GM06990 (cell line): ENCODE results near the gene CDK13.
A peak's percentile ranks its signal among the peaks of the same experiment; 100 is the strongest.

ENCODE experiments used
- DNase-seq: peaks from one replicate; pipeline ENCODE4 v3.0.0-alpha.2; 2011; ENCODE audit not compliant: insufficient read length; ENCODE audit errors: extremely low read depth
- H3K27me3 ChIP-seq: replicated peaks from 2 replicates; pipeline ENCODE4 v1.6.0; 2011; ENCODE audit warnings: low read length; ENCODE audit not compliant: control insufficient read depth, insufficient read depth
- H3K36me3 ChIP-seq: 2 replicates; pipeline ENCODE4 v1.5.1; 2011; ENCODE audit warnings: low read length; ENCODE audit not compliant: control insufficient read depth, insufficient read depth
- H3K4me3 ChIP-seq: replicated peaks from 2 replicates; pipeline ENCODE4 v1.5.1; 2011; ENCODE audit warnings: low read depth, mild to moderate bottlenecking, control low read depth, low read length
- CTCF ChIP-seq: IDR thresholded peaks from 2 replicates; pipeline ENCODE4 v1.5.1; 2011; ENCODE audit warnings: low read length, control low read depth, mild to moderate bottlenecking, inconsistent platforms; ENCODE audit not compliant: insufficient read depth, poor library complexity, severe bottlenecking

Gene CDK13

GRCh38 chr7:39949971-39950472 lies at the start of gene CDK13:
Gene CDK13 (plus strand): TSS chr7:39950256. CDS start chr7:39950642, 386 bp downstream.
- Histone ChIP-seq H3K36me3 (no peaks in the 10 kb centered on the region), H3K27me3 (no peaks in the 10 kb centered on the region), H3K4me3 (peak within 1 kb of the TSS; percentile 91)
- peak; percentile 21 for TF ChIP-seq CTCF
- peak; percentile 94 for DNase-seq

- DNase-seq, result no peak
- H3K4me3 ChIP-seq, result no peak overlapping the region
- H3K27me3 ChIP-seq, result no peaks in the 10 kb centered on the region
These were observed 46.0 kb upstream of the CDK13 start for GRCh38 chr7:39904077-39904486.

GRCh38 chr7:39908141-39908540 lies 41.9 kb upstream of the CDK13 start:
- no peaks in the 10 kb centered on the region for H3K27me3 ChIP-seq
- no peaks in the 10 kb centered on the region for H3K36me3 ChIP-seq
- H3K4me3 ChIP-seq, result no peak overlapping the region
- no peak for TF ChIP-seq CTCF
- DNase-seq, result no peak

More at GRCh38 chr7:39904077-39904486, 46.0 kb upstream of the CDK13 start:
- no peaks in the 10 kb centered on the region for H3K36me3 ChIP-seq
- no peak for TF ChIP-seq CTCF

GRCh38 chr7:39908973-39909372 lies 41.1 kb upstream of the CDK13 start:
- no peak for DNase-seq

GRCh38 chr7:39909526-39909925 lies 40.5 kb upstream of the CDK13 start:
- Histone ChIP-seq H3K4me3 (no peak overlapping the region), H3K27me3 (no peaks in the 10 kb centered on the region), H3K36me3 (no peaks in the 10 kb centered on the region)
- DNase-seq, result no peak
- TF ChIP-seq CTCF, result no peak

More at GRCh38 chr7:39908973-39909372, 41.1 kb upstream of the CDK13 start:
- H3K4me3 ChIP-seq, result no peak overlapping the region
- no peak for TF ChIP-seq CTCF
- H3K36me3 ChIP-seq, result no peaks in the 10 kb centered on the region
- H3K27me3 ChIP-seq, result no peaks in the 10 kb centered on the region
